NCI-H2029 treated with DMSO at 0.1 percent for 48 hours (cell line): ENCODE measurements around the gene PC.

Experiments
- DNase-seq: peaks from one replicate; lab custom pipeline; 2025; lab: John Stamatoyannopoulos, UW

PC gene

GRCh38 chr11:66956689-66957290 lies 1.4 kb downstream of the PC start:
- no peak for DNase-seq

- DNase-seq = no peak
These were observed 4.9 kb downstream of the PC start for GRCh38 chr11:66953081-66953833.

DNA sequence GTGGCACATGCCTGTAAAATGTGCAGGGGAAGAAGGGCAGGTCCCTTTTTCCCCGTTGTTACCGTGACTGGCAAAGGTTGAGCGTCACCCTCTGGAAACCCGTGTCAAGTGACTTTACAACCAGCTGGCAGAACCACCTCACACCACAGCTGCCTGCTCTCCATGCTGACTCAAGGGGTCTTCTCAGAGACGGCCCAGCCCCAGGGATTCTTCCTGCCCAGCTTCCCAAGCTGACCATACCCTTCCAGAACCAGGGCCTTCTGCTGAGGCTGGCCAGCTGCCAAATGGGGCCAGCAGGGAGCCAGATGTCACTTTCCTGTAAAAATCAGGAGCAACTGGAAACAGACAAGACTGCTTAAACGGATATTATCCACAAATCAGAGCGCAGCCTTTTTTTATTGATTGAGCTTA lies 6.3 kb downstream of the PC start:
- peak; percentile 20 for DNase-seq

DNA sequence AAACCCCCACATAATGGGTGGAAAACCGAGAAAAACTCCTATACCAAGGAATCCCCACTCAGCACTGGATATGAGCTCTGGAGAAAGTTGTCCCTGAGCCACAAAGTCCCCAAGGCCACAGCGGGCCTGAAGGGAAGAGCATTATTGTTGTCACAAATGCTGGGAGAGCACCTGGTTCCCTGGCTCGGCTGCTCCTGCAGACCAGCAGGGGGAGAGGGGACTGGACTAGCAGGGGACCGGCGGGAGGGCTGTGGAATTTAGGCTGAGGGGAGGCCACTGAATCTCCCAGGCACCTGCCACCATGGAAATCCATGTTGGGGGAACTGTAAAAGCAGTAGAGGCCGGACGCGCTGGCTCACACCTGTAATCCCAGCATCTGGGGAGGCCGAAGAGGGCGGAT lies 7.0 kb downstream of the PC start:
- no peak for DNase-seq

DNA sequence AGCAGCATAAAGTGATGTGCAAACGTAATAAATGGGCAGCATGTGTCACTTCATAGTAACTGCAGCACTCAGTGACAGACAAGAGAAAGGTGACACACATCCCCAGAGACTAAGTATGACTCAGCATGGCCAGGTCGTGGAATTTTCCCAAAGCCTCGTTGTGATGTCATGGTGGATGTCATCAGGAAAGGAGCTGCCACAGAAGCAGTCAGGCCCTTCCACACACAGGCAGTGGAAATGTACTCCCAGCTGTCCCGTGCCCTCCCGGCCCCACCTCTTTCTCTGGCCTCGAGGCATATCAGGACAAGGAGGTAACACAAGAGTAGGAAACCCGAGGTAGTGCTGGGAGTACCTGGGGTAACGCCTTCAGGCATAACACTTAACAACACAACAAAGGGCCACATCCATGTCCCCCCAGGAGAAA lies 8.1 kb downstream of the PC start:
- DNase-seq = no peak

DNA sequence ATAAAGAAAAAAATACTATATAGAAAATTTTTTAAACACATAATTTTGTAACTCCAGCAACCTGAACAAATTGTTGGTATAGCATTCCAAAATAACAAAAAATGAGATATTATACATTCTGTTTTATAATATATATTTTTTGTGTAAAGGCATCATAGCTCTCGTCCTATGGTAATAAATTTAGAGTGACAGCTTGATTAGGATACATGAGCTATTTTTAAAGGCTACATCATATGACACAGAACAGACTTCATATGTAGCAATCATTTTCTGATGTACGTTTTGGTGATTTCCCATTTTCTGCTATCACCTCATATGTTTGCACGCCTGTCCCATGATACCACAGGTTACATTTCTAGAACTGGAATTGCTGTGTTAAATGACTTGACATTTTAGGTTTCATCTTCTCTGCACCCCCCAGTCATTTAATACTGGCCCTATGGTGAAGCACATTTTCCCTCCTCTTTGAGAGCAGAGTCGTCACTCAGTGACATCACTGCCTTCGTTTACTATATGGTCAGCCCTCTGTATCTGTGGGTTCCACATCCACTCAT lies 19.5 kb downstream of the PC start:
- DNase-seq = no peak

DNA sequence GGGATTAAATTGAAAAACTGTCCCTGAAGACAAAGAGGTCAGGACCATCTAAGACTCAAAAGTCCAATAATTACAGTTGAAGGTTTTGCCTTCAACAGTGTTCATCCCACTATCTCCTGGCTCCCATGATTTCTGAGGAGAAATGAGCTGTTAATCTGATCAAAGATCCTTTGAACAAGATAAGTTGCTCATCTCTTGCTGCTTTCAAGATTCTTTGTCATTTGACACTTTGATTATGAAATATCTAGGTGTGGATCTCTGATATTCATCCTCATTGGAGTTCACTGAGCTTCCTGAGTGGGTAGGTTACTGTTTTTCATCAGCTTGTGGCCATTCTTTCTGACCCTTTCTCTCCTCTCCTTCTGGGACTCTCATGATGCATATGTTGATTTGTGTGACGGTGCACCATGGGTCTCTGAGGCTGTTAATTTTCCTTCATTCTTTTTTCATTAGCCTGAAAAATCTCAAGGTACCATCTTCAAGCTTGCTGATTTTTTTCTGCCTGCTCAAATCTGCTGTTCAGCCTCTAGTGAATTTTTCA lies 20.9 kb downstream of the PC start:
- no peak for DNase-seq

DNA sequence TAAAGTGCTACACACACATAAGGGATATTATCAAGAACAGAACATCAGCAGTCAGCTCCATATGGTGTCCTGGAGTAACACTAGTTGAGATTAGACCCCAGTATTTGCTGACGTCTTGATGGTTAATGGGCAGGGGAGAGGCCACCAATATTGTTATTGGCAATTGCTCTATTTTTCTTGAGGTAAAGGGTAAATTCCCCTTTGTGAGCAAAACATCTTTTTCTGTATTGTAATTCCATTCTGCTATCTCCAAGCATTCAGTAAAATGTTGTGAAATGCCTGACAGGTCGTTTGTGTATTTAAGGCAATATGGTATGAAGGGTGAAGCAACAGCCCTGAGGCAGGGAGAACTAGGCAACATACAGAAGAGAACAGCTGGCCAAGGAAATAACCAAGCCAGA lies 21.9 kb downstream of the PC start:
- DNase-seq = no peak

- no peak for DNase-seq
These were observed 23.0 kb downstream of the PC start for GRCh38 chr11:66934950-66935779.

DNA sequence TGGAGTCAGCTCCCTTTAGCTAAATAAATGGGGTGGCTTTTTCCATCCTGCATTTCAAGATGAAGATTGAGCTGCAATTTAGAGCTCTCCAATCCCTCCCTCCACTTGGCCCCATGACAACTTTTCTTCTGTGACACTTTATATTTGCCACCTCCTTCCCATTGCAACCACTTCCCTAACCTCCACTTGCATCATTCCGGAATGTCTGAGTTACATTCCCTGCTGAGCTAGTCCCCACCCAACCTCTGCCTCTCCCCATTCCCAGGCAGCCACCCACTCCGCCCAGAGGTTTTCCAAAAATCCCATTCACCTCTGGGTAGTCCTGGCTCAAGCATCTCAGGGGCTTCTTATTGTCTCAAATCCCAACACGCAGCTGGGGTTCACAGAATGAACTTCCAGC lies 24.7 kb downstream of the PC start:
- DNase-seq = no peak

DNA sequence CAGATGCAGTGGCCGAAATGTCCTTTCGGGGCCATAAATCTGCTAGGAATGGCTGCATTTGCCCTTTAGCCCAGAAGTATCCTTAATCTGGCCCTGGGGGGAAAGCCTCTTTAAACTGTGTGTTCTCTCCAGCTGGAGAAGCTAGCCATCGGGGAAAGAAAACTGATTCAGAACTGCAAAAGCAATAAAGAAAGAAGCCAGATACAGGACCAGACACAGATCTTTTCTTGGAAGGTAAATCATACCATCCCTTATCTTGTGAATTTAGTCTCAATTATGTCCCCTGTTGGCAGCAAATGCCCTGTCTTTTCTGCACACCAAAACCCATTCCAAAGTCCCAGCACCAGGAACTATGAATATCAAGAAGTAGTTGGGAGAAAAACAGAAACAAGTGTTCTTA lies 25.6 kb downstream of the PC start:
- DNase-seq = no peak

DNA sequence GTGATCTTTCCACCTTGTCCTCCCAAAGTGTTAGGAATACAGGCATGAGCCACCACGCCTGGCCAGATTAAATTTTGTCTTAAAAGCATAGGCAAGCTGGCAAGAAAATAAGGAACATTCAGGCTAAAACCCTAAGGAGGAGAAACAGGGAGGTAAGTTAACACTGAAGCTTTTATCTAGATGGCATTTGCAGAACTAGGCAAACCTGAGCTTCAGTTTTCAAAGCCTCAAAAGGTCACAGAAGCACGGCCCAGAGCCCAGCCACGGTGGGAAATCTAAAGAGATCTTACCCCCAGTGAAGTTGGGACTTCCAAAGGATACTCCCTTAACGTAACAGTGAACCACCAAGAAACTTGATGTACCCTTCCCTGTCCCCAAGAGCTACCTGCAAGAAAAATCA lies 28.4 kb downstream of the PC start:
- DNase-seq = no peak

DNA sequence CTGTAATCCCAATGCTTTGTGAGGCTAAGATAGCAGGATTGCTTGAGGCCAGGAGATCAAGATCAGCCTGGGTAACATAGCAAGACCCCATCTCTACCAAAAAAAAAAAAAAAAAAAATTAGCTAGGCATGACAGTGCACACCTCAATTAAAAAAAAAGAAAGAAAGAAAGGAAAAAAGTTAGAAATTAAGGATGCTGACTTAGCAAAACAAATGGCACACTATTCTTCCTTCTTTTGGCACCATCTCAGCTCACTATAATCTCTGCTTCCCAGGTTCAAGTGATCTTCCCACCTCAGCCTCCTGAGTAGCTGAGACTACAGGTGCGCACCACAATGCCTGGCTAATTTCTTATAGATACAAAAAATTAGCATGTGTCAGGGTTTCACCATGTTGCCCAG lies 33.9 kb downstream of the PC start:
- no peak for DNase-seq

DNA sequence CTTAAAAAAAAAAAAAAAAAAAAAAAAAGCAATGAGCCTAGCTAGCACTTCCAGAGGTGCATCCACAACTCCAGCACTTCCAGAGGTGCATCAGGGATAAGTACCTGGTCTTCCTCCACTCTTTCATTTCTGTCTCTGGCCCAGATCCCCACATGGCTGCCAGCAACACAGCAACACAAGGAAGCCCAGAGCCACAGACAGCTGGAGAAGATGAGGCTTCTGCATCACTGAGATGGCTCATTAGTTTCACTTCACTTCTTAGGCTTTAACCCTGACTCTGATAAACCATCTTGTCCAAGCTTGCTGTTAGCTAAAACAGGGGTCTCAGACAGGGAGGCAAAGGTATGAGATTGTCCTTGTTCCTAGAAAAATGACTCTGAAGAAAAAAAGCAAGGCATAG lies 35.6 kb downstream of the PC start:
- DNase-seq = no peak

DNA sequence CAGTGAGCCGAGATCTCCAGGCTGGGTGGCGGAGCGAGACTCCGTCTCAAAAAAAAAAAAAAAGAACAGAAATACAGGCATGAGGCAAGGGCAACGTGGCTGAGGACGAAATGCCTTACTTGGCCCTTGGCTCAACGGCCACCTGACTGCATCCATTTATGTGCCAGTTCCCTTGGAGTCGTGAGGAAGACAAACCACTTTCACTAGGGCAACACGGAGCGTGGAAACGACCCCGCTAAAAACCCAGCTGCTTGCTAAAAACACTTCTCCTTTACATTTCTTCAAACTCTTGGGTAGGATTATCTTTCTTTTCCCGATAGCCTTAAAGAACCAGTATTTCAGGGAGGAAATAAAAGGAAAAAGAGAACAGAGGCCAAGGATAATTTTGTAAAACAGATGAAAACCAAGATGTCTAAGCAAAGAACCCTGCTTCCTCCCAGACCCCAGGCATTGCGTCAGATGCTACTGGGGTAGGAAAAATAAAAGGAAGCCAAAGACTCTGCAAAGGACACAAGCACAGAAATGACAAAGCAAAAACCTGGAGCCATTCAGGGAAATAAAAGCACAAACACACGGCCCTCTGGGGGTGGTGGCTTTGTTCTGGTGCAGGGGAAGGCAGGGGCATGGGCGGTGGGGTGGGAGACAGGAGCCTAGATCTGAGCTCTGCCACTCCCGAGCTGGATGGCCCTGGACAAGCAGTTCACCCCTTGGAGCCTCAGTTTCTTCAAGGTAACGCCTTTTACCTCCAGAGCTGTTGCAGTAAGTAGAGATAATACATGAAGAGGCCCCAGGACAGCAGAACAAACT lies 37.0 kb downstream of the PC start:
- DNase-seq = no peak

DNA sequence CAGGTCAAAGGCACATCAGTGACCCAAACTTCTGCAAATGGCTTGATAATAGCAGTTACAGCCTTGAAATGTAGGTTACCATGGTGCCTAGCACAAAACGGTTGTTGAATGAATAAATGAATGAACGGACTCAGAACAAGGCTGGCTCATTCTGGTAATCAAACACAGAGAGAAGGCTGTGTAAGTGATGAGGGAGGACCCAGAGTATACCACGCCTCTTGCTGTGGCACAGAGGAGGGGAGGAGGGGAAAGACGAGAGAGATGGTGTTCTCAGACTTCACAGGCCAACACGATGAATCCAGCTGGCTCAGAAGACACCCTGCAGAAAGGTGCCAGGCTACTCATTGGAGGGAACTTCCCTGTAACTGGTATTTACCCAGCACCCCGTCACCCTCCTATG lies 38.3 kb downstream of the PC start:
- DNase-seq = no peak

GRCh38 chr11:66918741-66919140 lies 39.4 kb downstream of the PC start:
- DNase-seq = no peak

DNA sequence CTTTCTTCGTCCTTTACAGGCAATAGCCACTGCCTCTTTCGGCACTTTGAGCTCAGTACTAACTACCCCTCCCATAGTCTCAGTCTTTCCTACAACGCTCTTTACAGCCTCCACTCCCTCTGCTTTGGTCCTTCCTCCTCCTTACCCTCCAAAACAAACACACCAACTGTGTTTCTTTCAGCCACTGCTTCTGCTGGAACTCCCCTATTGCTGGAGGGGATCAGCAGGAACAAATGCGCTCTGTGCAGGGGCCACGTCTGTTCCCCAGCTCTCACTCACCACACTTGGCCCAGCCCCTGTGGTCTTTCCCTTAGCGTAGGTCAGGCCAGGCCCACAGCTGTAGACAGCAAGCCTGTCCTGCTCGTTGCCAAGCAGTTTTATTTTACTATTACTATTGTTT lies 42.3 kb downstream of the PC start:
- no peak for DNase-seq

DNA sequence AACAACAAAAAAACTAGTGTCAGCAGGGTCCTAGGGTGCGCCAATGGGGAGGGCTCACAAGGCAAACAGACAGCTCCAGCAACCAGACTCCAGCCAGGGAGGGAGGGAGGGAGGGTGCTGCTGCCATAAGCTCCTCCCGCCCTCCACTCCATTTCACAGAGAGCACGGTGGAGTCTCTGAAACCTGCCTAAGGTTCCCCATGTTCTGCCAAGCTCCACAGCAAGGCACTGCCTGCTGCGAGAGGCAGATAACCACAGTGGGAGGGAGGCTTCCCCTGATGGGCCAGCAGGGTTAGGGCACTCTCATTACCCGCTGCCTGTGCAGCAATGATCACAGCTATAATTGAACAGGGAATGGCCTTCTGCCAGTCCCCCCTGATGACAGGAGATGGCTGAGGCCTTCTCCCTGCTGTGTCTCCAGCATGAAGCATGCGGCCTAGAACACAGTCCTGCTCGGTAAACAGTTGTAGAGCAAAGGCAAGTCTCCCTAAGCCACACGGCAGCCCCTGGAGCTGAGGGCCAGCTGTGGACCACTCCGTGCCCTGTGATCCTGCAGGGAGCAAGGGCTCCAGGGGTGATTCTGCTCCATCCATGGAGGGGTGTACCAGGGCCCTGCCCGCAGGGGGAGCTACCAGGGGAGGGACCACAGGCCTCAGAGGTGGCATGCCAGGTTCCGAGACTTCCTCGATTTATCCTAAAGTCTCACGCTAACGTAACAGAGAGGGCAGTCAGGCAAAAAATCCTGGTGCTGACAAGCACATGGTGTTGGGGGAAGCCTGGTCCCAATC lies 42.9 kb downstream of the PC start:
- no peak for DNase-seq

GRCh38 chr11:66914505-66914904 lies 43.7 kb downstream of the PC start:
- no peak for DNase-seq

- no peak for DNase-seq
These were observed 45.3 kb downstream of the PC start for GRCh38 chr11:66912911-66913310.
